Mesothelial cell of epicardium (in vitro differentiated cells): ENCODE data around the gene SMIM43. TPM values are rescaled to one million over a fixed set of nuclear protein-coding genes. Genes with fewer than 3 reads are reported as not detected.
"Not testable (repeated sequence)": the region's sequence is repeated elsewhere in the genome, so short reads cannot be mapped to it uniquely, and the experiment has no call there.

ENCODE experiments used
- DNase-seq, 2 experiments: peaks; one replicate each; pipeline ENCODE4 v3.0.0; 2021; ENCODE audit warnings: low spot score in 2 of 2; ENCODE audit not compliant: unreplicated experiment in 2 of 2
- H3K27ac Mint-ChIP-seq: 2 replicates; pipeline ENCODE4 v1.8.0; 2021; ENCODE audit warnings: mixed read lengths
- H3K27me3 Mint-ChIP-seq: 2 replicates; pipeline ENCODE4 v1.8.0; 2021; ENCODE audit warnings: low read depth, mixed read lengths
- H3K36me3 Mint-ChIP-seq: 2 replicates; pipeline ENCODE4 v1.8.0; 2021; ENCODE audit warnings: mixed read lengths
- H3K4me1 Mint-ChIP-seq: 2 replicates; pipeline ENCODE4 v1.8.0; 2021; ENCODE audit warnings: mixed read lengths
- H3K4me3 Mint-ChIP-seq: 2 replicates; pipeline ENCODE4 v1.8.0; 2021; ENCODE audit warnings: mild to moderate bottlenecking, moderate library complexity, mixed read lengths
- H3K9me3 Mint-ChIP-seq: 2 replicates; pipeline ENCODE4 v1.8.0; 2021; ENCODE audit warnings: mixed read lengths
- CTCF ChIP-seq: fragments of 200-600 bp; sonication (generic); IDR thresholded peaks from one replicate; pipeline ENCODE4 v1.5.0; 2021; ENCODE audit warnings: antibody characterized with exemption; ENCODE audit not compliant: unreplicated experiment
- total RNA-seq: library from RNA; stranded (reverse); gene quantifications from 3 replicates; pipeline ENCODE4 v1.2.1, GENCODE V29; 2021

SMIM43 gene
- total RNA-seq, 1 donor from 2014 or later: not detected

DNA sequence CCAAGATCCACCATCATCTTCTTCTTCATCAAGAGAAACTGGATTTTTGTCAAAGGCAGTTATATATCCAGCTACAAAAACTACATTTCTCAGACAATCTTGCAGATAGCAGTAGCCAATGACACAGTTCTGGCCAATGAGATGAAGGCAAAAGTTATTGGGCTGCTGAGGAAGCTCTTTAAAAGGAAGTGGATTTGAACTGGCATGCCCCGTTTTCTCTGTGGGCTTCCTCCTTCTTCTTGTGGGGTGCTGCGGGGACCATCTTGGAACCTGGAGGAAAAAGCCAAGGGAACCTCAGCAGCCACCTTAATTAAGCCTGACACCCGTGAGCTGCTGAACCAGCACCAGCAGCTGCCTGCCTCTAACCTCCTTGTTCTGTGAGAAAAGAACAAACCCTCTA is 4.8 kb downstream of the SMIM43 start:
- TF ChIP-seq CTCF: no peak
- no peak overlapping the region for H3K27ac Mint-ChIP-seq
- H3K4me1 Mint-ChIP-seq: peaks cover 3% of the 10 kb centered on the region
- no peak overlapping the region for H3K4me3 Mint-ChIP-seq
- peaks cover 79% of the 10 kb centered on the region for H3K27me3 Mint-ChIP-seq
- DNase-seq: no peak
- no peaks in the 10 kb centered on the region for H3K9me3 Mint-ChIP-seq
- no peaks in the 10 kb centered on the region for H3K36me3 Mint-ChIP-seq

GRCh38 chr4:121758925-121759568 is 5.9 kb downstream of the SMIM43 start:
- DNase-seq: no peak
- H3K27me3 Mint-ChIP-seq: peaks cover 76% of the 10 kb centered on the region
- no peak overlapping the region for H3K27ac Mint-ChIP-seq

DNA sequence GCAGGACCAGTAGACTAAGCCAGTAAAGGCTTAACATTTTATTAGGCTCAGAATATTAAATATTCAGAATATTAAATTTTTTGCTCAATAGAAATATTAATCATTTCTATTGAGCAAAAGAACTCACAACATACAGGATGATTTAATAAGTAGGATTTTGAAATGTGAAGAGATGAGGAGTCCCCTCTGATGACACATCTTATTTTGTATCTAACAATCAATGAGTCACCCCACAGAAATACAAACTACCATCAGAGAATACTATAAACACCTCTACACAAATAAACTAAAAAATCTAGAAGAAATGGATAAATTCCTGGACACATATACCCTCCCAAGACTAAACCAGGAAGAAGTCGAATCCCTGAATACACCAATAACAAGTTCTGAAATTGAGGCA is 12.8 kb downstream of the SMIM43 start:
- H3K4me1 Mint-ChIP-seq, H3K27ac Mint-ChIP-seq: not testable (repeated sequence)
- H3K27me3 Mint-ChIP-seq: peaks cover 48% of the 10 kb centered on the region

More at GRCh38 chr4:121758925-121759568, 5.9 kb downstream of the SMIM43 start:
- Mint-ChIP-seq H3K4me3 (no peak overlapping the region), H3K36me3 (no peaks in the 10 kb centered on the region), H3K9me3 (peaks cover 2% of the 10 kb centered on the region), H3K4me1 (no peaks in the 10 kb centered on the region)
- TF ChIP-seq CTCF: no peak

DNA sequence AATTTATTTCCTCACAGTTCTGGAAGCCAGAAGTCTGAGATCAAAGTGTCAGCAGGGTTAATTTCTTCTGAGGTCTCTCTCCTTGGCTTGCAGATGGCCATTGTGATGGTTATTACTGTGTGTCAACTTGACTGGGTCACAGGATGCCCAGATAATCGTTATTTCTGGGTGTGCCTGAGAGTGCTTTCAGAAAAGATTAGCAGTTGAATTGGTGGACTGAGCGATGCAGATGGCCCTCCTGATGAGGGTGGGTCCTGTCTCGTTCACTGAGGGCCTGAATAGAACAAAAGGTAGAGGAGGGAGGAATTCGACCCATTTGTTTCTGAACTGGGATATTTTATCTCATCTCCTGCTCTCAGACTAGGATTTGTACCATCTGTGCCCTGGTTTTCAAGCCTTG is 15.7 kb downstream of the SMIM43 start:
- no peak for TF ChIP-seq CTCF
- no peak for DNase-seq
- Mint-ChIP-seq H3K4me3 (no peak overlapping the region), H3K9me3 (peaks cover 8% of the 10 kb centered on the region), H3K27me3 (peaks cover 33% of the 10 kb centered on the region), H3K4me1 (no peaks in the 10 kb centered on the region), H3K27ac (no peak overlapping the region), H3K36me3 (no peaks in the 10 kb centered on the region)

More for the DNA sequence above, 12.8 kb downstream of the SMIM43 start:
- not testable (repeated sequence) for DNase-seq, H3K4me3 Mint-ChIP-seq, H3K9me3 Mint-ChIP-seq, H3K36me3 Mint-ChIP-seq

- H3K27ac Mint-ChIP-seq: no peak overlapping the region
- H3K27me3 Mint-ChIP-seq: peaks cover 3% of the 10 kb centered on the region
- no peak for TF ChIP-seq CTCF
Measured at GRCh38 chr4:121742794-121743193, 22.2 kb downstream of the SMIM43 start.

DNA sequence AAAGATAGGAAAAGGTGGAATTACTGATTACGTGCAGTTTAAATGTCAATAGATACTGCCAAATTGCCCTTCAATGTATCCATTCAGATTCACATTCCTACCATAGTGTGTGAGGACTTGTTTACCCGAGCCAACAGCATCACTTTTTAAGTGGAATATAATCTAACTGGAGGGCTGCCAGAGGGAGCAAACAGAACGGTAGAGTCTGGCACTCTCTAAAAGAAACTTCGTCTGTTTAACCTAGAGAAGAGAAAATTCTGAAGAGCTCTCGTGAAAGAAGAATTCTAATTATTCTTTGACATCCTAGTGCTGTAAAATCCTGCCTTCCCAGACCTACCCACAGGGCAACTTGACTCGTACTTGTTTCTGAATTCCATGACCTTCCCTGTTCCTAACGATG is 23.2 kb downstream of the SMIM43 start:
- no peaks in the 10 kb centered on the region for H3K36me3 Mint-ChIP-seq
- H3K4me3 Mint-ChIP-seq: no peak overlapping the region
- H3K4me1 Mint-ChIP-seq: peaks cover 10% of the 10 kb centered on the region
- no peaks in the 10 kb centered on the region for H3K9me3 Mint-ChIP-seq
- H3K27ac Mint-ChIP-seq: no peak overlapping the region
- no peaks in the 10 kb centered on the region for H3K27me3 Mint-ChIP-seq
- TF ChIP-seq CTCF: no peak
- no peak for DNase-seq

More at GRCh38 chr4:121742794-121743193, 22.2 kb downstream of the SMIM43 start:
- H3K4me1 Mint-ChIP-seq: peaks cover 10% of the 10 kb centered on the region
- DNase-seq: no peak
- no peaks in the 10 kb centered on the region for H3K36me3 Mint-ChIP-seq
- H3K9me3 Mint-ChIP-seq: no peaks in the 10 kb centered on the region
- no peak overlapping the region for H3K4me3 Mint-ChIP-seq
